HepG2 (cell line): ENCODE measurements around the gene TCF3. TPM values are rescaled to one million over a fixed set of nuclear protein-coding genes. Genes with fewer than 3 reads are reported as not detected.

Source experiments
- ATAC-seq: fragments of 200-7000 bp; cut with Tn5 transposase; 3 replicates; pipeline ENCODE4 v1.9.1; 2020; ENCODE audit warnings: mild to moderate bottlenecking, moderate library complexity
- BruUV-seq: library from RNA; stranded (reverse); fragments of 400-500 nt; replicated peaks from 2 replicates; lab custom pipeline; 2021; lab: Mats Ljungman, UMichigan
- CTCF ChIA-PET: fragments of 300-600 bp; formaldehyde crosslinking; extraction: SDS; loops from one replicate; lab custom pipeline; 2021; ENCODE audit warnings: low total read pairs, inconsistent platforms, low intra/inter-chr PET ratio; lab: Yijun Ruan, JAX
- POLR2A ChIA-PET: fragments of 350-600 bp; sonication (Branson Sonifier 250); formaldehyde crosslinking; loops from one replicate; lab custom pipeline; 2020; ENCODE audit warnings: antibody characterized with exemption, inconsistent platforms; lab: Yijun Ruan, JAX
- DNase-seq: peaks from one replicate; pipeline ENCODE4 v3.0.0-alpha.2; 2015; ENCODE audit warnings: low spot score
- FAIRE-seq: peaks from 3 replicates; lab custom pipeline; 2011; peaks lifted over from hg19 to GRCh38; lab: Jason Lieb, UNC
- H2AFZ ChIP-seq: one replicate; pipeline ENCODE4 v1.6.1; 2011; ENCODE audit warnings: low read length, inconsistent platforms
- H3K27ac ChIP-seq: fragments of 300-600 bp; 3 replicates; pipeline ENCODE4 v1.8.0; 2011; ENCODE audit warnings: mixed run types, mild to moderate bottlenecking, mixed read lengths, low read length, inconsistent platforms; ENCODE audit not compliant: insufficient read depth; ENCODE audit errors: extremely low read length
- H3K27me3 ChIP-seq, 2 experiments: fragments of 200-600 bp in 1 of 2; 2 replicates in 1 of 2; 3 replicates in 1 of 2; pipeline versions ENCODE4 v1.6.0 to v1.8.0; 2011; ENCODE audit warnings: low read length in 2 of 2, mild to moderate bottlenecking in 2 of 2, moderate library complexity in 2 of 2, inconsistent platforms in 1 of 2; ENCODE audit not compliant: insufficient read depth in 2 of 2, control insufficient read depth in 1 of 2
- H3K36me3 ChIP-seq, 2 experiments: fragments of 200-600 bp in 1 of 2; replicated peaks in 1 of 2; 2 replicates in 1 of 2; 3 replicates in 1 of 2; pipeline versions ENCODE4 v1.5.1 to v1.8.0; 2011; ENCODE audit warnings: low read length in 2 of 2, inconsistent platforms in 1 of 2; ENCODE audit not compliant: insufficient read depth in 2 of 2, control insufficient read depth in 1 of 2
- H3K4me1 ChIP-seq: 2 replicates; pipeline ENCODE4 v1.5.1; 2012; ENCODE audit warnings: low read length, inconsistent platforms; ENCODE audit not compliant: insufficient read depth
- H3K4me2 ChIP-seq: 2 replicates; pipeline ENCODE4 v1.6.0; 2011; ENCODE audit warnings: low read depth, low read length, inconsistent platforms
- H3K4me3 ChIP-seq, 3 experiments: fragments of 200-600 bp in 1 of 3; sonication (generic), shearing (Covaris generic) in 1 of 3; replicated peaks in 1 of 3; 2 replicates each; pipeline ENCODE4 v1.5.1; 2011 to 2016; ENCODE audit warnings: low read length in 3 of 3, inconsistent platforms in 2 of 3, low read depth in 2 of 3, mild to moderate bottlenecking in 2 of 3, control low read depth in 1 of 3, mixed read lengths in 1 of 3; ENCODE audit not compliant: insufficient read depth in 1 of 3
- H3K79me2 ChIP-seq: one replicate; pipeline ENCODE4 v1.6.1; 2011; ENCODE audit warnings: low read length, inconsistent platforms; ENCODE audit not compliant: insufficient read depth
- H3K9ac ChIP-seq: 2 replicates; pipeline ENCODE4 v1.6.0; 2011; ENCODE audit warnings: mild to moderate bottlenecking, low read depth, low read length, inconsistent platforms; ENCODE audit not compliant: insufficient read depth
- H3K9me3 ChIP-seq: 2 replicates; pipeline ENCODE4 v1.5.1; 2012; ENCODE audit warnings: mild to moderate bottlenecking, low read length
- H4K20me1 ChIP-seq: 2 replicates; pipeline ENCODE4 v1.6.0; 2011; ENCODE audit warnings: inconsistent platforms, mild to moderate bottlenecking, low read length, moderate library complexity; ENCODE audit not compliant: insufficient read depth
- ZBTB38 ChIP-seq: sonication (generic); formaldehyde crosslinking; IDR thresholded peaks from 2 replicates; pipeline ENCODE4 v1.5.1; 2020; ENCODE audit warnings: mild to moderate bottlenecking, missing genetic modification reagents
- ZNF292 ChIP-seq: sonication (generic); formaldehyde crosslinking; IDR thresholded peaks from 2 replicates; pipeline ENCODE4 v1.8.1; 2022; ENCODE audit warnings: mild to moderate bottlenecking, low read depth, missing genetic modification reagents, borderline replicate concordance
- ZNF577 ChIP-seq: sonication (generic); formaldehyde crosslinking; IDR thresholded peaks from 2 replicates; pipeline ENCODE4 v1.4.0; 2020; ENCODE audit warnings: mild to moderate bottlenecking, low read depth, missing genetic modification reagents, borderline replicate concordance
- ZNF629 ChIP-seq: sonication (generic); formaldehyde crosslinking; conservative IDR thresholded peaks from 2 replicates; pipeline ENCODE4 v1.5.0; 2020; ENCODE audit warnings: missing genetic modification reagents
- ZNF770 ChIP-seq: sonication (generic); formaldehyde crosslinking; IDR thresholded peaks from 2 replicates; pipeline ENCODE4 v1.5.0; 2020; ENCODE audit warnings: mild to moderate bottlenecking, missing genetic modification reagents
- WGBS: methylation state at CpG from one replicate; pipeline ENCODE4 v1.1.6; 2017; ENCODE audit warnings: low lambda C conversion rate; 5-methylcytosine and 5-hydroxymethylcytosine counted together
- in situ Hi-C: cut with HindIII; loops from 2 replicates; pipeline ENCODE4 v1.10.0; 2017; ENCODE audit warnings: low pct_unique_long_range_greater_than_20kb; ENCODE audit not compliant: extremely low pct_ligation_motif_present
- intact Hi-C: fragments of 100-400 bp; cut with micrococcal nuclease; formaldehyde crosslinking; loops from one replicate; pipeline ENCODE4 v1.10.0; 2022; ENCODE audit not compliant: unreplicated experiment
- polyA plus RNA-seq, 8 experiments: library from polyadenylated mRNA; depleted of rRNA in 3 of 8; stranded (reverse) in 7 of 8; unstranded in 1 of 8; fragments of >200 nt; fragmentation: Illumina TruSeq in 4 of 8; extraction: Trizol in 4 of 8; gene quantifications; 2 replicates each; pipeline versions ENCODE4 v1.2.1 to v1.2.3, GENCODE V29; 2011 to 2016; ENCODE audit warnings: low read depth in 4 of 8, missing spikeins in 1 of 8, mixed read lengths in 1 of 8; ENCODE audit not compliant: insufficient read depth in 1 of 8
- total RNA-seq, 5 experiments: library from RNA; depleted of rRNA; stranded (reverse); fragments of >200 nt; fragmentation: Illumina TruSeq; extraction: Trizol; gene quantifications; 2 replicates each; pipeline ENCODE4 v1.2.3, GENCODE V29; 2016; ENCODE audit warnings: low read depth in 1 of 5
- TF ChIP-seq, protein P1 (sequence below): sonication (generic); formaldehyde crosslinking; IDR thresholded peaks from one replicate; pipeline ENCODE4 v1.5.1; 2020; ENCODE audit warnings: mild to moderate bottlenecking, missing genetic modification reagents; ENCODE audit errors: not compliant biosample characterization

The TCF3 gene
- total and polyA plus RNA-seq, 2 of the 13 experiments (the other 11 are each of a cell fraction or from before 2014, with no cell fraction given) = 51.4 to 53.2 TPM

- DNase-seq = no peak
- CTCF ChIA-PET = no interaction called here
- no peaks in the 10 kb centered on the region for H3K9me3 ChIP-seq
- 81% methylated on average over 3 of the region's 32 CpGs for WGBS
- H3K4me1 ChIP-seq = no peaks in the 10 kb centered on the region
- POLR2A ChIA-PET = no interaction called here
- H3K9ac ChIP-seq = no peak overlapping the region
- no peak overlapping the region for H3K4me3 ChIP-seq
- H4K20me1 ChIP-seq = no peaks in the 10 kb centered on the region
- ATAC-seq = no peak
- H3K36me3 ChIP-seq = peaks cover 8 to 22% of the 10 kb centered on the region in 2 experiments; a peak in 4 of 5 replicates
- in situ Hi-C loops (no loop called here), intact Hi-C loops (no loop called here)
- H2AFZ ChIP-seq = no peak overlapping the region
- no peak overlapping the region for H3K4me2 ChIP-seq
- no peaks in the 10 kb centered on the region for H3K27me3 ChIP-seq
- no peak overlapping the region for H3K27ac ChIP-seq
- peak; percentile 39; the same call in 1 of the 2 replicates for TF ChIP-seq ZNF629 (CRISPR knock-in tag)
- no peak for TF ChIP-seq ZNF770 (CRISPR knock-in tag)
- TF ChIP-seq, all 625 proteins: peak for 1
- no peaks in the 10 kb centered on the region for H3K79me2 ChIP-seq
- no peak for FAIRE-seq
- no TSS peak for BruUV-seq
These were observed 25.9 kb downstream of the TCF3 start for GRCh38 chr19:1626417-1627010.

- CTCF ChIA-PET = no interaction called here
- ATAC-seq = no peak; the same call in 2 of the 3 replicates
- no peak overlapping the region for H3K4me3 ChIP-seq
- no peak overlapping the region for H3K27ac ChIP-seq
- POLR2A ChIA-PET = no interaction called here
- WGBS = 95% methylated on average over 23 of the region's 23 CpGs
- no peaks in the 10 kb centered on the region for H3K9me3 ChIP-seq
- no peak for FAIRE-seq
- no TSS peak for BruUV-seq
- H3K36me3 ChIP-seq = peaks cover 14 to 29% of the 10 kb centered on the region in 2 experiments; a peak in 3 of 5 replicates
- no peak overlapping the region for H3K9ac ChIP-seq
- intact Hi-C loops = no loop called here
- no peaks in the 10 kb centered on the region for H3K4me1 ChIP-seq
- H4K20me1 ChIP-seq = no peaks in the 10 kb centered on the region
- no peaks in the 10 kb centered on the region for H3K27me3 ChIP-seq
- no peaks in the 10 kb centered on the region for H3K79me2 ChIP-seq
- DNase-seq = peak; percentile 14
- H3K4me2 ChIP-seq = no peak overlapping the region
- H2AFZ ChIP-seq = no peak overlapping the region
- in situ Hi-C loops = no loop called here
- TF ChIP-seq, protein P1, sequence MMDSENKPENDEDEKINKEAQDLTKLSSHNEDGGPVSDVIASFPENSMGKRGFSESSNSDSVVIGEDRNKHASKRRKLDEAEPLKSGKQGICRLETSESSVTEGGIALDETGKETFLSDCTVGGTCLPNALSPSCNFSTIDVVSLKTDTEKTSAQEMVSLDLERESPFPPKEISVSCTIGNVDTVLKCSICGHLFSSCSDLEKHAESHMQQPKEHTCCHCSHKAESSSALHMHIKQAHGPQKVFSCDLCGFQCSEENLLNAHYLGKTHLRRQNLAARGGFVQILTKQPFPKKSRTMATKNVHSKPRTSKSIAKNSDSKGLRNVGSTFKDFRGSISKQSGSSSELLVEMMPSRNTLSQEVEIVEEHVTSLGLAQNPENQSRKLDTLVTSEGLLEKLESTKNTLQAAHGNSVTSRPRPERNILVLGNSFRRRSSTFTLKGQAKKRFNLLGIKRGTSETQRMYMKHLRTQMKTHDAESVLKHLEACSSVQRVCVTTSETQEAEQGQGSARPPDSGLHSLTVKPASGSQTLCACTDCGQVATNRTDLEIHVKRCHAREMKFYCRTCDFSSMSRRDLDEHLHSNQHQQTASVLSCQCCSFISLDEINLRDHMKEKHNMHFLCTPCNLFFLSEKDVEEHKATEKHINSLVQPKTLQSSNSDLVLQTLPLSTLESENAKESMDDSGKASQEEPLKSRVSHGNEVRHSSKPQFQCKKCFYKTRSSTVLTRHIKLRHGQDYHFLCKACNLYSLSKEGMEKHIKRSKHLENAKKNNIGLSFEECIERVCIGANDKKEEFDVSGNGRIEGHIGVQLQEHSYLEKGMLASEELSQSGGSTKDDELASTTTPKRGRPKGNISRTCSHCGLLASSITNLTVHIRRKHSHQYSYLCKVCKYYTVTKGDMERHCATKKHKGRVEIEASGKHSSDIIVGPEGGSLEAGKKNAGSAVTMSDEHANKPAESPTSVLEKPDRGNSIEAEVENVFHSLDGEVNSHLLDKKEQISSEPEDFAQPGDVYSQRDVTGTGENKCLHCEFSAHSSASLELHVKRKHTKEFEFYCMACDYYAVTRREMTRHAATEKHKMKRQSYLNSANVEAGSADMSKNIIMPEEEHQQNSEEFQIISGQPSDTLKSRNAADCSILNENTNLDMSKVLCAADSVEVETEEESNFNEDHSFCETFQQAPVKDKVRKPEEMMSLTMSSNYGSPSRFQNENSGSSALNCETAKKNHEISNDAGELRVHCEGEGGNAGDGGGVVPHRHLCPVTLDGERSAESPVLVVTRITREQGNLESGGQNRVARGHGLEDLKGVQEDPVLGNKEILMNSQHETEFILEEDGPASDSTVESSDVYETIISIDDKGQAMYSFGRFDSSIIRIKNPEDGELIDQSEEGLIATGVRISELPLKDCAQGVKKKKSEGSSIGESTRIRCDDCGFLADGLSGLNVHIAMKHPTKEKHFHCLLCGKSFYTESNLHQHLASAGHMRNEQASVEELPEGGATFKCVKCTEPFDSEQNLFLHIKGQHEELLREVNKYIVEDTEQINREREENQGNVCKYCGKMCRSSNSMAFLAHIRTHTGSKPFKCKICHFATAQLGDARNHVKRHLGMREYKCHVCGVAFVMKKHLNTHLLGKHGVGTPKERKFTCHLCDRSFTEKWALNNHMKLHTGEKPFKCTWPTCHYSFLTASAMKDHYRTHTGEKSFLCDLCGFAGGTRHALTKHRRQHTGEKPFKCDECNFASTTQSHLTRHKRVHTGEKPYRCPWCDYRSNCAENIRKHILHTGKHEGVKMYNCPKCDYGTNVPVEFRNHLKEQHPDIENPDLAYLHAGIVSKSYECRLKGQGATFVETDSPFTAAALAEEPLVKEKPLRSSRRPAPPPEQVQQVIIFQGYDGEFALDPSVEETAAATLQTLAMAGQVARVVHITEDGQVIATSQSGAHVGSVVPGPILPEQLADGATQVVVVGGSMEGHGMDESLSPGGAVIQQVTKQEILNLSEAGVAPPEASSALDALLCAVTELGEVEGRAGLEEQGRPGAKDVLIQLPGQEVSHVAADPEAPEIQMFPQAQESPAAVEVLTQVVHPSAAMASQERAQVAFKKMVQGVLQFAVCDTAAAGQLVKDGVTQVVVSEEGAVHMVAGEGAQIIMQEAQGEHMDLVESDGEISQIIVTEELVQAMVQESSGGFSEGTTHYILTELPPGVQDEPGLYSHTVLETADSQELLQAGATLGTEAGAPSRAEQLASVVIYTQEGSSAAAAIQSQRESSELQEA = no peak
- TF ChIP-seq ZNF292 (CRISPR knock-in tag) (no peak), ZNF577 (CRISPR knock-in tag) (no peak), ZBTB38 (CRISPR knock-in tag) (peak; percentile 50; the same call in 1 of the 2 replicates)
These were observed 28.0 kb downstream of the TCF3 start for GRCh38 chr19:1624458-1624857.
